Pancreas (tissue), 10 donors: ENCODE measurements around the gene DRAM2. TPM values are rescaled to one million over a fixed set of nuclear protein-coding genes. Genes with fewer than 3 reads are reported as not detected.
A peak's percentile ranks its signal among the peaks of the same experiment; 100 is the strongest.

Source experiments
- ATAC-seq, 4 donors: fragments of 200-7000 bp; cut with Tn5 transposase; one replicate each; pipeline versions ENCODE4 v1.8.0 to v1.9.1; 2020; ENCODE audit warnings: mild to moderate bottlenecking in 4 of 4, moderate library complexity in 4 of 4
- DNase-seq, 6 donors: peaks; one replicate each; pipeline ENCODE4 v3.0.0-alpha.2; 2020
- FAIRE-seq: peaks from 2 replicates; lab custom pipeline; 2012; peaks lifted over from hg19 to GRCh38; lab: Jason Lieb, UNC
- H3K27ac ChIP-seq, 4 donors: fragments of 200-600 bp; sonication (generic); 1 replicate in 3 of 4; 2 replicates in 1 of 4; pipeline versions ENCODE4 v1.5.0 to v1.8.0; 2020
- H3K27me3 ChIP-seq, 4 donors: fragments of 200-600 bp; one replicate each; pipeline ENCODE4 v1.8.0; 2021
- H3K36me3 ChIP-seq, 3 donors: fragments of 200-600 bp; sonication (generic) in 1 of 3; one replicate each; pipeline versions ENCODE4 v1.5.0 to v1.8.0; 2020 to 2021
- H3K4me1 ChIP-seq, 3 donors: fragments of 200-600 bp; one replicate each; pipeline ENCODE4 v1.8.0; 2021
- H3K4me3 ChIP-seq, 4 donors: fragments of 200-600 bp; sonication (generic) in 2 of 4; one replicate each; pipeline versions ENCODE4 v1.5.0 to v1.8.0; 2020 to 2021
- H3K9me3 ChIP-seq, 4 donors: fragments of 200-600 bp; one replicate each; pipeline ENCODE4 v1.8.0; 2021
- whole genome bisulfite sequencing, 2 donors: extraction: QIAGEN DNeasy Blood & Tissue Kit; methylation state at CpG; one replicate each; pipeline ENCODE4 v1.1.7; 2013; 5-methylcytosine and 5-hydroxymethylcytosine counted together
- intact Hi-C, 3 donors: fragments of 100-400 bp; cut with DNase I; formaldehyde crosslinking; loops; one replicate each; pipeline versions ENCODE4 v1.11.1 to v1.14.2; 2022
- polyA plus RNA-seq, 2 donors: library from polyadenylated mRNA; stranded (reverse); fragments of 200-250 nt; gene quantifications; one replicate each; pipeline ENCODE4 v1.2.3, GENCODE V29; 2013
- total RNA-seq, 6 donors: library from RNA; stranded (reverse); fragmentation: NEBNext Ultra II Directional in 4 of 6; extraction: Animal tissue kit (Norgen Biotek cat#: 25700) in 4 of 6; gene quantifications; one replicate each; pipeline versions ENCODE4 v1.2.1 to v1.2.4, GENCODE V29; 2021 to 2023
- TF ChIP-seq, protein P1 (sequence below), 4 donors: fragments of 200-600 bp; sonication (generic) in 3 of 4; IDR thresholded peaks; one replicate each; pipeline versions ENCODE4 v1.5.0 to v1.8.0; 2021; ENCODE audit warnings: antibody characterized with exemption in 4 of 4
- donor health status: healthy with polysubstance abuse.
- donor health status: DM: no; HTN: no; CAD: no; lungs with moderate emphysema.
- donor health status: DM: no; HTN: no; CAD: no.
- donor health status: control.
- donor health status: control.
- donor health status: Bipolar disorder and iron deficiency.
- donor health status: DM: yes; HTN: yes; CAD: no.
- donor health status: DM: no; HTN: no; CAD: no.
- donor health status: DM: no; HTN: no; CAD: no.
- donor health status: DM: yes; HTN: yes; CAD: no.

Gene DRAM2
- total RNA-seq (10 to 100 TPM; 10.2 to 32.2 (median 16.7) TPM), polyA plus RNA-seq (10 to 100 TPM; 14.1 to 19.1 TPM)

DNA sequence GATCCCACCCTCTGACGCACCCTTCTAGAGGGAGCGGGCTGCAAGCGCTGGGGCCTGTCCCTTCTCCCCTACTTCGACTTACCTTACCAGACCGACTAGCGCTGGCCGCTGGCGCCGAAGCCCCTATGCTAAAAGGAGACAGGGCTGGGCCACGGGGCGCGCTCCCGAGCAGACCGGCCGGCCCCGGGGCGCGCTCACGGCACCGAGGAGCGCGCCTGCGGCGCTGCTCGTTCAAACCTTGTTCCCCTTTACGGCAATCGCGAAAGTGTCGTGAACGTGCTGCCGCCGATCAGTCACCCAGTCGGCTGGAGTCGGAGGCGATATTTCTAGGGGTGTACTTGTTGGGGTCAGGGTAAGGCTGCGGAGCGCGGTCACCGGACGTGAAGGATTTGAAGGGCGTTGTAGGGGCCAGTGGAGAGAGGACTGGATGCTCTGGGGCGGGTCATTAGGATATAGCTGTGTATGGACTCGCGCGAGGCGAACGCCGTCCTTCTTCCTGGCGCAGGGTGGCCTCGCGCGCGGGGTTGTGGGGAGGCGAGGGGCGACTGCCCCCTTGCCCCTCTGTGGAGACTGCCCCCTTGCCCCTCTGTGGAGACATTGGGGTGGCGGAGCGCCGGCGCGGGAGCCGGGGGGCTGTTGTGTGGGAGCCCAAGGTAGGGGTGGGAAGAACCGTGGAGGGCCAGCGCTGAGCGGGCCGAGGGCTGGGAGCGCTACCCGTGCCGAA, at the start of gene DRAM2, which contains the start of gene CEPT1:
TSS of gene DRAM2 (minus strand) at position 138 of the 724 bp plus-strand sequence. CDS start 8,539 bp downstream, outside the sequence.
TSS of gene CEPT1 (plus strand) at position 268 of the 724 bp plus-strand sequence. CDS start 7,492 bp downstream, outside the sequence.
- FAIRE-seq: no peak
- H3K36me3 ChIP-seq: no peaks in the 10 kb centered on the region
- intact Hi-C loops: no loop called here
- peak; percentile 82 to 99 (median 93) for DNase-seq
- TF ChIP-seq, protein P1, sequence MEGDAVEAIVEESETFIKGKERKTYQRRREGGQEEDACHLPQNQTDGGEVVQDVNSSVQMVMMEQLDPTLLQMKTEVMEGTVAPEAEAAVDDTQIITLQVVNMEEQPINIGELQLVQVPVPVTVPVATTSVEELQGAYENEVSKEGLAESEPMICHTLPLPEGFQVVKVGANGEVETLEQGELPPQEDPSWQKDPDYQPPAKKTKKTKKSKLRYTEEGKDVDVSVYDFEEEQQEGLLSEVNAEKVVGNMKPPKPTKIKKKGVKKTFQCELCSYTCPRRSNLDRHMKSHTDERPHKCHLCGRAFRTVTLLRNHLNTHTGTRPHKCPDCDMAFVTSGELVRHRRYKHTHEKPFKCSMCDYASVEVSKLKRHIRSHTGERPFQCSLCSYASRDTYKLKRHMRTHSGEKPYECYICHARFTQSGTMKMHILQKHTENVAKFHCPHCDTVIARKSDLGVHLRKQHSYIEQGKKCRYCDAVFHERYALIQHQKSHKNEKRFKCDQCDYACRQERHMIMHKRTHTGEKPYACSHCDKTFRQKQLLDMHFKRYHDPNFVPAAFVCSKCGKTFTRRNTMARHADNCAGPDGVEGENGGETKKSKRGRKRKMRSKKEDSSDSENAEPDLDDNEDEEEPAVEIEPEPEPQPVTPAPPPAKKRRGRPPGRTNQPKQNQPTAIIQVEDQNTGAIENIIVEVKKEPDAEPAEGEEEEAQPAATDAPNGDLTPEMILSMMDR (IDR thresholded peaks at IDR 0.05): no peak
- H3K9me3 ChIP-seq: no peaks in the 10 kb centered on the region
- peaks cover 8 to 23% (median 23%) of the 10 kb centered on the region in 3 donors for H3K4me1 ChIP-seq
- H3K4me3 ChIP-seq: peak within 1 kb of the TSS; percentile 87 to 93 (median 90)
- 0% methylated on average over 54 to 68 of the region's 68 CpGs for WGBS, 2 donors
- H3K27me3 ChIP-seq: no peaks in the 10 kb centered on the region
- H3K27ac ChIP-seq: peak within 1 kb of the TSS; percentile 72 to 92 (median 86)
- ATAC-seq: peak; percentile 96 to 98 (median 97)

DNA sequence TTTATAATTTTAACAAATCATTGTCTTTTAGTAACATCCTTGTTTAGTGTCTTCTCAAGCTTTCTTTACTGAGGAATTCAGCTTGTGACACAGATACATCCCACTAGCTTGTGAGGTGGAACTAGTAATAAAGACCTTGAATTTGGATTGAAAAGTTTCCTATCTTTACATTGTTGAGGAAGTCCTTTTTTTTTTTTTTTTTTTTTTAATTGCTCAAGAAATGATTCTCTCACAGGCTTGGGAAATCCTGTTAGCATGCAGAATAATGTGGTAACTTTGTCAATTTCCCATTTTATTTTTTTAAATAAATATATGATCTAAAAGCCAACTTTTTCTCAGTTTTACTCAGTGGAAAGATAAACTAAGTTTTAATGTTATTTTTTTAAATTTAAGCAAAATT, 44.8 kb upstream of the DRAM2 start:
- H3K4me1 ChIP-seq: peaks cover 0 to 6% (median 0%) of the 10 kb centered on the region in 3 donors
- peaks cover 0 to 42% (median 11%) of the 10 kb centered on the region in 3 donors for H3K36me3 ChIP-seq
- FAIRE-seq (no peak), ATAC-seq (no peak), DNase-seq (no peak)
- TF ChIP-seq, protein P1 (IDR thresholded peaks at IDR 0.05): no peak
- intact Hi-C loops: no loop called here
- no peaks in the 10 kb centered on the region for H3K27me3 ChIP-seq
- no peaks in the 10 kb centered on the region for H3K9me3 ChIP-seq
- H3K4me3 ChIP-seq: no peak overlapping the region
- no peak overlapping the region for H3K27ac ChIP-seq

DNA sequence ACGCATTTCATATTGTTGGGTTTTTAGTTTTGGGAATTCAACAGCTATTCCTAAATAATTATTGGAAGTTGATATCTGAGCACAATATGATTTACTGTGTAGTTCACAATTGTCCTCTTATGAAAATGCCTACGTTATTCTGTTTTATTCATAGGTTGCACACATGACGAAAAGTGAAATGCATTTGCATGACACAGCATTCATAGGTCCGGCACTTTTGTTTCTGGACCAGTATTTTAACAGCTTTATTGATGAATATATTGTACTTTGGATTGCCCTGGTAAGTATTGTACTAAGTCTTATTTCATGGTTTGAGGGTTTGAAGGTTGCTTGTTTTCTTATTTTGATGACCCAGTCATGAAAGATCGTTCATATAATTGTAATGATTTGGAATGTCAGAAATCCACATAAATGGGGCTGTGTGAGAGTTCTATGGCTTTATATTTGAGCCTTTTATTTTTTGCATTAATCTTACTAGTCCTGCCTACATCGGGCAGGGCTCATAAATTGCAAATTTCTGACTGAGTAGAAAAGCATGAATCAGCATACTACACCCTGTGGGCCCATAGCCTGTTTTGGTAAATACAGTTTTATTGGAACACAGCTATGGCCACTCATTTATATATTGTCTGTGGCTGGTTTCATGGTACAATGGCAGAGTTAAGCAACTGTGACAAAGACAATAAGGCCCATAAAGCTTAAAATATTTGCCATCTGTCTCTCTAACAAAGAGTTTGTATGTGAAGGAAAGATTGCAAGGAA, 43.6 kb upstream of the DRAM2 start:
- no peak for FAIRE-seq
- 95 to 97% methylated on average over 6 of the region's 6 CpGs for WGBS, 2 donors
- H3K4me1 ChIP-seq: peaks cover 0 to 6% (median 0%) of the 10 kb centered on the region in 3 donors
- ATAC-seq: no peak
- peaks cover 0 to 33% (median 11%) of the 10 kb centered on the region in 3 donors for H3K36me3 ChIP-seq
- no peaks in the 10 kb centered on the region for H3K27me3 ChIP-seq
- TF ChIP-seq, protein P1 (IDR thresholded peaks at IDR 0.05): no peak
- intact Hi-C loops: no loop called here
- no peak overlapping the region for H3K4me3 ChIP-seq
- H3K27ac ChIP-seq: no peak overlapping the region
- no peaks in the 10 kb centered on the region for H3K9me3 ChIP-seq
- DNase-seq: no peak

- Histone ChIP-seq H3K27ac (no peak overlapping the region), H3K9me3 (no peaks in the 10 kb centered on the region), H3K27me3 (no peaks in the 10 kb centered on the region), H3K4me1 (peaks cover 0 to 6% (median 0%) of the 10 kb centered on the region in 3 donors), H3K4me3 (no peak overlapping the region), H3K36me3 (peaks cover 0 to 19% (median 4%) of the 10 kb centered on the region in 3 donors)
- TF ChIP-seq, protein P1 (IDR thresholded peaks at IDR 0.05): no peak
- intact Hi-C loops: no loop called here
- DNase-seq (no peak), ATAC-seq (peak in 2 of 4 donors; percentile 40 to 50), FAIRE-seq (peak; percentile 69)
- WGBS, 2 donors: 77 to 83% methylated on average over 2 of the region's 2 CpGs
These were observed 42.2 kb upstream of the DRAM2 start for GRCh38 chr1:111182052-111182451.
